GM19438 (cell line): ENCODE measurements around the gene TSPYL2.
A peak's percentile ranks its signal among the peaks of the same experiment; 100 is the strongest.

Experiments used
- ATAC-seq: cut with Tn5 transposase; IDR thresholded peaks from one replicate; pipeline ENCODE4 v1.9.1; 2021; ENCODE audit warnings: low read depth; ENCODE audit not compliant: unreplicated experiment

Gene TSPYL2

DNA sequence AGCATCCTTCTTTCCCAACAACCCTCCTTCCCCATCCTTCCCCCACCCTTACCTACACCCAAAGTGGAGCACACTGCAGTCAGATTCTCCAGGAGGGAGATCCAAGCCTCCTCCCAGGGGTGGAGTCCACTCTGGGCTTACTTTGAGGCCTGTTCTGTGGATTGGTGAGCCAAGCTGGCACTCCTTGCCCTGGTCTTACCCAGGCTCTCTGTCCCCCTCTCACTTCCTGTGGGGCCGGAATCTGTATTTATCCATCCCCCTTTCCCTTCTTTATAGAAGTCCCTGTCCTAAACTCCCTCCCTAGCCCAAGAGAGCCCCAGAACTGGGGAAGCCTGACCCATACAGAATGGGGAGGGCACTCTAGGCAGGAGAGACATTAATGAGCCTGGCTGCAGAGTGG is 3.2 kb upstream of the TSPYL2 start:
- ATAC-seq: no peak

DNA sequence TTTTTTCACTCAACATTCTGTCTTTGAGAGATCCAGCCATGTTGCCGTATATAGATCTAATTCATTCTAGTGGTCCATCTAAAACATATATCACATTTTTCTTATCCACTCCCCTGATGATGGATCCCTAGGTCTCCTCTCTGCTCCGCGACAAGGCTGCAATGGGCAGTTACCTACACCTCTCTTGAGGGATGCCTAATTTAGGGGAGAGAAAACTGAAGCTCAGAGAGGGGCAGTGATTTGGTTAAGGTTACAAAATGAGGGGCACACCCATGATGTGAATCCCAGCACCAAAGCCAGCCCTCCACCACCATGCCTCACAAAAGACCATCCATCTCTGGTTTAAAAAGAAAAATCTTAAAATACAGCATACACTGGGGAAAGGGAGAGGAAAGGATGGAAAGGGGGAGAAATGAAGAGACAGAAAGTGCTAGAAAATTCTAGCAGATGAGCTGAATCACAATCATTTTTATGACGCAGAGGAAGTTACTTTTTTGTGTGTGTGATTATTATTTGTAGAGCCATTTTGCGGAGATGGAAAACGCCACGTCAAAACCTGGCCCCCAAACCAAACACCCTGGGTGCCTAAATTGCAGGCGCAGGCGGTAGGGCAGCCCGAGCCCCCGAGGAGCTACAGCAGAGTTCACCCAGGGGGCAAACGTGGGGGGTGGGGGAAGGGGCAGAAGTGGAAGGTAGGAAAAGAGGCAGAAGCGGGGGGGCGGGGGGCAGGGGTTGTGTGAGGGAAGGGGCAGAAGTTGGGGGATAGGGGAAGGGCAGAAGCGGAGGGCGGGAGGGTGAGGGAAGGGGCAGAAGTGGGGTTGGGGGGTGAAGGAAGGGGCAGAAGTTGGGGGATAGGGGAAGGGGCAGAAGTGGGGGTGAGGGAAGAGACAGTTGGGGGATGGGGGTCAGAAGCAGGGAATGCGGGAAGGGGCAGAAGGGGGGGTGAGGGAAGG is 1.3 kb upstream of the TSPYL2 start:
- ATAC-seq: no peak

DNA sequence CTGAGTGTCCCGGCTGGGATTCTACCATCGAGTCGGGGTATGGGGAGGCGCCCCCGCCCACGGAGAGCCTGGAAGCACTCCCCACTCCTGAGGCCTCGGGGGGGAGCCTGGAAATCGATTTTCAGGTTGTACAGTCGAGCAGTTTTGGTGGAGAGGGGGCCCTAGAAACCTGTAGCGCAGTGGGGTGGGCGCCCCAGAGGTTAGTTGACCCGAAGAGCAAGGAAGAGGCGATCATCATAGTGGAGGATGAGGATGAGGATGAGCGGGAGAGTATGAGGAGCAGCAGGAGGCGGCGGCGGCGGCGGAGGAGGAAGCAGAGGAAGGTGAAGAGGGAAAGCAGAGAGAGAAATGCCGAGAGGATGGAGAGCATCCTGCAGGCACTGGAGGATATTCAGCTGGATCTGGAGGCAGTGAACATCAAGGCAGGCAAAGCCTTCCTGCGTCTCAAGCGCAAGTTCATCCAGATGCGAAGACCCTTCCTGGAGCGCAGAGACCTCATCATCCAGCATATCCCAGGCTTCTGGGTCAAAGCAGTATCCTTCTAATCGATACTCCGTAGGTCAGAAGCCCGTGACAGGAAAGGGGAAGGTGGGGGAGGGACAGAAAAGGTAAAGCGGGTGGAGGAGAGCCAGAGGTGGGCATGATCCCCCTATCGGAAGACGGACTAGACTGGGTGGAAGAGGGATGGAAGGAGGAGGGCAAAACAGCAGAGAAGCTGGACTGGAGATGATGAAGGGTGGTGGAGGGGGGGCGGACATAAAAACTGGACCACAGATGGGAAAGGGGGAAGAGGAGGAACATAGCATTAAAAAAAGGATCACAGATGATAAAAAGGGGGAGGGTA is 828 bp downstream of the TSPYL2 start:
- no peak for ATAC-seq

DNA sequence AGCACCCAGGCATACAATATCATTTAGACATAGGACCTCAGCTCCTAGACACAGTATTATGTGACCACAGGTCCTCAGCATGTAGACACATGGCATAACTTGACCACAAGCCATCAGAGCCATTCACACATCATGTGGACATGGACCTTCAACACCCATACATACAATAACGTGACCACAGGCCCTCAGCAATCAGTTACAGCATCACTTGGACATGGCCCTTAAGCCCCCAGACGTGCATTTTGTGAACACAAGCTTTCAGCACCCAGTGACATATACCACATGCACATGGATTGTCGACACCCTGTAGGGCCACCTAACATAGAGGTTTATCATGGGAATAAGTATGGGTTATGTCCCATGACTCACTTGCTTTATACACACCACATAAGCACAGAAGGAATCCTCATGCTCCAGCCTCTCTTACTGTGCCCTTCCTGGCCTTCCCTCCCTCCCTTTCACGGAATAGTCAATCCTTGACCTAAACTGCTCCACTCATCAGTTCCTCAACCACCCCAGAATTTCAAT is 1.9 kb downstream of the TSPYL2 start:
- no peak for ATAC-seq

DNA sequence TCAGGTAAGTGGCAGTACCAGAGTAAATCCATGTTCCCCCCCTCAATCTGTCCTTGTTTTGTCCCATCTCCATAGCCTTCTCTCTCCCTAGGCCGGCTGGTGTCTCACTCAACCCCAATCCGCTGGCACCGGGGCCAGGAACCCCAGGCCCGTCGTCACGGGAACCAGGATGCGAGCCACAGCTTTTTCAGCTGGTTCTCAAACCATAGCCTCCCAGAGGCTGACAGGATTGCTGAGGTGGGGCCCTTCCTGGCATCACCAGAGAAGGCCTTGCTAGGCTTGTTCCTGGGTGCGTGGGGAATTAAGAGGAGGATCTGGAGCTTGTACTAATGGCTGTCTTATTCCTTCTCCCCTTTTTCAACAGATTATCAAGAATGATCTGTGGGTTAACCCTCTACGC is 2.7 kb downstream of the TSPYL2 start:
- ATAC-seq: no peak

DNA sequence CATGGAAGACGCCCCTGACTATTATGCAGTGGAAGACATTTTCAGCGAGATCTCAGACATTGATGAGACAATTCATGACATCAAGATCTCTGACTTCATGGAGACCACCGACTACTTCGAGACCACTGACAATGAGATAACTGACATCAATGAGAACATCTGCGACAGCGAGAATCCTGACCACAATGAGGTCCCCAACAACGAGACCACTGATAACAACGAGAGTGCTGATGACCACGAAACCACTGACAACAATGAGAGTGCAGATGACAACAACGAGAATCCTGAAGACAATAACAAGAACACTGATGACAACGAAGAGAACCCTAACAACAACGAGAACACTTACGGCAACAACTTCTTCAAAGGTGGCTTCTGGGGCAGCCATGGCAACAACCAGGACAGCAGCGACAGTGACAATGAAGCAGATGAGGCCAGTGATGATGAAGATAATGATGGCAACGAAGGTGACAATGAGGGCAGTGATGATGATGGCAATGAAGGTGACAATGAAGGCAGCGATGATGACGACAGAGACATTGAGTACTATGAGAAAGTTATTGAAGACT is 3.6 kb downstream of the TSPYL2 start:
- ATAC-seq: no peak

DNA sequence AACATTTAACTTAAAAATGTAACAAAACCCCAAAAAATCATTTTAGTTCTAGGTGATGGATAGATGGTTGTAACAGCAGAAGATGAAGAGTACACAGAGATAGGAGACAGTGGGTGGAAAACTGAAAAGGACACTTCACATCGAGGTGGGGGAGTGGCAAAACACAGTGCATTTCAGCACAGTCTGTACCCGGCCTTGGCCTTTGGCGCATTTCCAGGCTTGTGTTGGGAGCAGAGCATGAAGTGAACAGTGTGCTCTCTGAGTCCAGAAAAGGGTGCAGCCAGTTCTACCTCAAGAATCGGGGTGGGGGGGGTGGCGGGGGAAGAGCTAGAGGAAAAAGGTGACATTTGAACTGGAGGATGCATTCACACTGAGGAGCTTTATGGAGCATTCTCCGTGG is 4.3 kb downstream of the TSPYL2 start:
- no peak for ATAC-seq

DNA sequence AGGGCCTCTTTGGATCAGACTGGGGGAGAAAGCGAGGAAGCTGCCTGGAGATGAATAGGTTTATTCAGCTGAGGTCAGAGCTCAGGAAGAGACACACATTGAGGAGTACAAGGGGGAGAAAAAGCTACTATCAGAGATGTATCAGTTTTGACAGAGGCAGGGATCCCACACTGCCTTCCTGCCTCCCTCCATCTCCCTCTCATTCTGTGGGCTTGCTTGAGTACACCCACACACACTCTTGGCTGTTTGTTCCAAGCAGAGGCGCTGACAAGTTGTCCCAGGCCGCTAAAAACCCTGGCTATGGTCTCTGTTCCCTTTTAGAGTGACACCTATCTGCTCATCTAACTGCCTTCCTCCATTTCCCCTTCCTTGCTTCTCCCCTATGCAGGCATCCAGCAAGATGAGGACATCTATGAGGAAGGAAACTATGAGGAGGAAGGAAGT is 5.2 kb downstream of the TSPYL2 start:
- ATAC-seq: no peak

DNA sequence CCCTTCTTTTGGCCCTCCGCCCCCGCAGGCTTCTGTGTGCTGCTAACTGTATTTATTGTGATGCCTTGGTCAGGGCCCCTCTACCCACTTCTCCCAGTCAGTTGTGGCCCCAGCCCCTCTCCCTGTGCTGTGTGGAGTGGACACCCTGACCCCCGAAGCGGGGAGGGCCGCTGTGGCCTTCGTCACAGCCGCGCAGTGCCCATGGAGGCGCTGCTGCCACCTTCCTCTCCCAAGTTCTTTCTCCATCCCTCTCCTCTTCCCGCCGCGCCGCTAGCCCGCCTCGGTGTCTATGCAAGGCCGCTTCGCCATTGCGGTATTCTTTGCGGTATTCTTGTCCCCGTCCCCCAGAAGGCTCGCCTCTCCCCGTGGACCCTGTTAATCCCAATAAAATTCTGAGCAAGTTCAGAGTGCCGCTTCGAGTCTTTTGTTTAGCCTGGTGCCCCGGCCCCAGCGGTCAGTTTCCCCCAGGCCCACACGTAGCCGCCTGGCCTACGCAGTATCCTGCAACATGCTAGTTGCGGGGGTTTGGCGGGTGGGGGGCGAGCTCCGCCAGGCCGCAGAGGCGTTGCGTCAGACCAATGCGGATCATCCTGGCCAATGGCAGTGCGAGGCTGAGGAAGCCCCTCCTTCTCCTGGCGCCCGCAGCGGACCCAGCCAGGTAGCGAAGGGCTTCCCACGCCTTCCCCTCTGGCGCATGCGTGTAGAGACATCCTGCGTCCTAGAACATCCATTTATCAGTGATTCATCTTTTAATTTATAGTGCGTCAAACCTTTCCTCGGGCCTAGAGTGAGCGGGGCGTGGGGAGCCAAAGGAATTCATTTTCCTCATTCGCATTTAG is 6.2 kb downstream of the TSPYL2 start:
- ATAC-seq: peak; percentile 60

DNA sequence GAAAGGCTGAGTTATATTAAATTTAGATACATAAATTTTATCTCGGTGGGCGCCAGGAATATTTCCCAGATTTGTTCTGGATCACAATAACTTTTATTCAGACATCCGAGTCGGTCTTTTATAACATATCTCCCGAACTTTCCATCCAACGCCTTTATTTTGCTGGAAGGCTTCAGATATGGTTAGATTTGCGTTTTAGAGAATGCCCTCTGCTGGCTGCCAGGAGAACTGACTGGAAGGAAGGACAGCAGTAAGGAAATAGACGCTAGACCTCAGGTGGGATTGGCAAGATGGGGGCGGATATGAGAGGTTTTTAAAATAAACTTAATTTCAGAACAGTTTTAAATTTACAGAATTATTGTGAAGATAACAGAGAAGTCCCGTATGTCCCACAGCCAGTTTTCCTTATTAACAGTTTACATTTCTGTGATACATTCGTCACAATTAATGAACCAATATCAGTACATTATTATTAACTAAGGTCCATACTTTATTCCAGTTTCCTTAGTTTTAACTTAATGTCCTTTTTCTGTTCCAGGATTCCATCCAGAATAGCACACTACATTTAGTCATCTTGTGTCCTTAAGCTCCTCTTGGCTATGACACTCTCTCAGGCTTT is 7.2 kb downstream of the TSPYL2 start:
- ATAC-seq: no peak

DNA sequence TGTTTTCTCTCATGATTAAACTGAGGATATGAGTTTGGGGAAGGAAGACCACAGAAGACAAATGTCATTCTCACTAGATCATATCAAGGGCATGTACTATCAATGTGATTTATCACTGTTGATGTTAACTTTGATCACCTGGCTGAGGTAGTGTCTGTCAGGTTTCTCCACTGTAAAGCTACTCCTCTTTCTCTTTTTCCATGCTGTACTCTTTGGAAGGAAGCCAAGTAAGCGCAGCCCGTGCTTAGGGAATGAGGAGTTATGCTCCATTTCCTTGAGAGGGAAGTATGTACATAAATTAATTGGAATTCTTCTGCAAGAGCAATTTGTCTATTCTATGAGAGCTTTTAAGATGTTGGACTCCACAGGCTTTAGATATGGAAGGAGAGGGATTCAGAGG is 7.8 kb downstream of the TSPYL2 start:
- ATAC-seq: no peak

DNA sequence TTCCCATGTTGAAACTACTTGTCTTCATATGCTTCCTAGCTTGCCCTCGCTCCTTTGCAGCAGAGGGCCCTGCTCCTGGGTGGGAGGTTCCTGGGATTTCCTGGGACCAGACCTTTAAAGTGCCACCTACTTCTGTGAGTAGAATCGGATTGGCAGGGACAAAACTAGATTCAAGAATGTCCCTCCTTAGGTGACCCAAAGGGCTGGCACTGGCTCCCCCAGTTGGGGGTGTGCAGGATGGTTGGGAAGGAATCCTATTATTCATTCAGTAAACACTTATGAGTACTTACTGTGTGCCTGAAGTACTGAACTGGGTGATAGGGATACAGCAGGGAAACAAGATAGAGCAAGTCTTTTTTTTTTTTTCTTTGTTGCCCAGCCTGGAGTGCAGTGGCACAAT is 9.2 kb downstream of the TSPYL2 start:
- no peak for ATAC-seq

DNA sequence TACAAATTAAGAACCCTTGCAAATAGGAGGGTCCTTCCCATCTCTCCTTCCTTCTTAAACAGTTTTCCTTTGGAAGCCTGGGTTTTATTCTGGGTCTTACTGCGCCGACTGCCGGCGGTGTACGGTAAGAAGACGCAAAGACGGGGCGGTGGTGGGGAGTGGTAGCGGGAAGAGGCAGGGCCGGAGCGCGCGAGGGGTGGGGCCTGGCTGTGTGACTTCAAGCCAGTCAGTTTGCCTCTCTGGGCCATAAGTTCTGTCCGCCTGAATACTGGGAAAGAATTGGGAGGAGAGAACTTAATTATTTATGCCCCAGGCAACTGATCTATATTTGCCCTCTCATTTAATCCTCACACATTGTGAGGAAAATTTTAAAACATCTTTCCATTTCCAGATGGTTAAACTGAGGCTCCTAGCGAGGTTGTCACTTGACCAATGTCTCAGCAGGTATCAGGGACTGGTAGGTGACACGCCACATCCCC is 11.0 kb downstream of the TSPYL2 start:
- peak; percentile 35 for ATAC-seq

DNA sequence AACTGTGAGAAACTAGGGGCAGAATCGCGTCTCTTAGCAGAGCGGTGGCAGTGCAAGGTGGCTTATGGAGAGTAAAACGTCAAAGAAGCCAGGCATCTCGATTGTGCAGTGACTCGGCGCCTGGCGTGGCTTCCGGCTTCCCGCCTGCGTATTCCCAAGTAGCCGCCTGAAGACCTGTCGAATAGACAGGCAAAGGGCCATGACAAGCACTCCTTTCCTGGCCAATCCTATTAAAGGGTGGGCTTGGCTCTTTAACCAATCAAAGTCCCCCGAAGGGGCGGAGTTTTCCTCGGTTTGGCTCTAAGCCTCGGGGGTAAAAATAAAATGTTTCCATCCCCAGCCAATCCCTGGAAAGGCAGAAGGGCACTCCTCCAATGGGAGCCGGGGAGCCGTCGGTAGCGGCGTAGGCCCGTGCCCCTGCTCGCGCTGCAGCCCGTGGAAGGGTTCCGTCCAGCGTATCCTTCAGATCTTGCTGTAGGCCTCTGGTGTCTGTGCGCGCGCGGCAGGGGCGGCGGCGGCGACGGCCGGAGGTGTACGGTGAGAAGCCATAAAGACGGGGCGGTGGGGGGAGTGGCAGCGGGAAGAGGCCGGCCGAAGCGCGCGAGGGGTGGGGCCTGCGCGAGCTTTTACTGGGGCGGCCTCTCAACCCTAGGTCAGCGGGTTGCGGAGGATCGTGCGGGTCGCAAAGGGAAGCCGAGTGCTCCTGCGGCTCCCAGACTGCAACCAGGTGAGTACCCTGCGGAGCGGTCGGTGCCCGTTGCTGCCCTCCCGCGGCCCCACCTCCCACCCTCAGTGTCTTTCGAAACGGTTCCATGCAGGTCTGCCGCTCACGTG is 11.8 kb downstream of the TSPYL2 start, which contains the start of gene KANTR:
Gene KANTR, plus strand, starts transcription at position 395 of the 834 bp plus-strand sequence. CDS start 30,131 bp downstream, outside the sequence.
- peak; percentile 85 for ATAC-seq

DNA sequence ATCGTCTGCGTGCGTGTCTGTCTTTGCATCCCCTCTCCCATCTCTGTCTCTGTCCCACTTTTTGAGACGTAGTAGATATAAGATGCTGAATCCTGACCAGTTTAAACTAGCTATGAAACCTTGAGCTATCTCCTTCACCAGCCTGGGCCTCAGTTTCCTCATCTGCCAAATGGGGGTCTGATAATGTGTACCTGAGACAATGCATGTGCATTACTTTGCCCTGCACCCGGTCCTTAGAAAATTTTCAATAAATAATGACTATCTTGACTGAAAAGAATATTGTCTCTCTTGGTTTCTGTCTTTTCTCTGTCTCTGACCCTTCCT is 12.4 kb downstream of the TSPYL2 start:
- ATAC-seq: no peak

DNA sequence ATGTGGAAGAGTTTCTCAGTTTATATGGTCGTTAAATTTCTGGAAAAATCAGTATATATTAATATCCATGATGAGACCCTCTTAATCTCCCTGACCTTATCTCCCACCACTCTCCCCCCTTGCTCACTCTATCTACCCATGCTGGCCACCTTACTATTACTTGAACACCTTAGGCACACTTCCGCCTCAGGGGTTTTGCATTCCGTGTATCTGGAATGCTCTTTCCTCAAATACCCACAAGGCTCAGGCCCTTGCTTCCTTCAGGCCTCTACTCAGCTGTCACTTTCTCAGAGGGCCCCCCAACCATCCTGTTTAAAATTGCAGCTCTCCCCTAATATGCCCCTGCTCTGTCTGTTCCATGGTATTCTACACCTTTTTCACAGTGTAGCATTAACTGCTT is 13.6 kb downstream of the TSPYL2 start:
- ATAC-seq: no peak

DNA sequence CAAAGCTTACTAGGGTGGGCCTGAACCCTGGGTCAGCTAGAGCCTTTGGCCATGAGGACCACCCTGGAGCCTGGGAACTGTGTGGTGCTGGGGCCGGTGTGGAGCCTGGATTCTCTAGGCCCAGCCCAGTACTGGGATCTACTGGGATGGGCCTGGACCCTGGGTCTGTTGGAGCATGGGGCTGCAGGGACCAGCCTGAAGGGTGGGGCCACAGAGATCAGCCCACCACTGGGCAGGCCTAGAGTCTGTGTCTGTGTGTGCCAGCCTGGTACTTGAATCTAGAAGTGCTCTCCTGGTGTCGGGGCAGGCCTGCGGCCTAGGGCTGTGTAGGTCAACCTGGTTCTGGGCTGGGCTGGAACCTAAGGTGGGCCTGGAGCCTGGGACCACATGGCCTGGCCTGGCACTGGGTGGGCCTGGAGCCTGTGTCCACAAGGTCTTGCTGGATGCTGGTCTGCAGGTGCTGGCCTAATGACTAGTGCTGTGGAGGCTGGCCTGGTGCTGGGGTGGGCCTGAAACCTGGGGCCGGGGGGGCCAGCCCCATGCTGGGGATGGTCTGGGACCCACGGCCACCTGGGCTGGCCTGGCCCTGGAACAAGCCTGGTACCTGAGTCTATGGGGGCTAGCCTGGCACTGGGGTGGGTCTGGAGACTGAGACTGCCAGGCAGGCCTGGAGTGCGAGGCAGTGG is 32.8 kb downstream of the TSPYL2 start:
- ATAC-seq: no peak

DNA sequence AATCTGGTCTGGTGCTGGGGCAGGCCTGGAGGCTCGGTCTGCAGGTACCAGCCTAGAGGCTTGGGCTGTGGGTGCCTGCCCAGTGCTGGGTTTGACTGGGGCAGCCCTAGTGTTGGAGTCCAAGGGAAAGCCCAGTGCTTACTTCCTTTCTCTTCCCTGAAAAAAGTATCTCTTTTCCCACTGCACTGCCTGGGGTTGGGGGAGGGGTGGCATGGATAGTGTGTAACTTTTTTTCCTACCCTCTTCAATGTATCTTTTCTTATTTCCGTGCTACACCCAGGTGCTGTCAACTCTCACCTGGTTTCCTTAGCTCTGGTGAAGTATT is 33.3 kb downstream of the TSPYL2 start:
- no peak for ATAC-seq
